Endothelial cell of umbilical vein (primary cell): ENCODE results near the gene FRMPD1.

Experiments
- EZH2 ChIP-seq: IDR thresholded peaks from 2 replicates; pipeline ENCODE4 v1.6.1; 2012; ENCODE audit warnings: borderline replicate concordance, low read depth, mild to moderate bottlenecking, moderate library complexity, low read length, inconsistent platforms; ENCODE audit not compliant: severe bottlenecking
- FOS ChIP-seq: IDR thresholded peaks from 2 replicates; pipeline ENCODE4 v1.6.1; 2011; ENCODE audit warnings: mild to moderate bottlenecking, low read length, moderate library complexity, borderline replicate concordance; ENCODE audit not compliant: insufficient read depth
- POLR2A ChIP-seq: IDR thresholded peaks from 2 replicates; pipeline ENCODE4 v1.6.1; 2012; ENCODE audit warnings: low read depth, mild to moderate bottlenecking, control low read depth, low read length
- POLR2AphosphoS5 ChIP-seq: IDR thresholded peaks from 2 replicates; pipeline ENCODE4 v1.6.1; 2012; ENCODE audit warnings: low read depth, mild to moderate bottlenecking, control low read depth, low read length, moderate library complexity; ENCODE audit not compliant: insufficient read depth
- TF ChIP-seq, protein P1 (sequence below), 2 donors: IDR thresholded peaks; 1 replicate in 1 of 2; 2 replicates in 1 of 2; pipeline ENCODE4 v1.5.1; 2011; ENCODE audit warnings: low read length in 2 of 2, mild to moderate bottlenecking in 2 of 2, moderate library complexity in 2 of 2, control low read depth in 1 of 2, inconsistent platforms in 1 of 2, low read depth in 1 of 2; ENCODE audit not compliant: insufficient read depth in 1 of 2; ENCODE audit errors: extremely low read depth in 1 of 2

DNA sequence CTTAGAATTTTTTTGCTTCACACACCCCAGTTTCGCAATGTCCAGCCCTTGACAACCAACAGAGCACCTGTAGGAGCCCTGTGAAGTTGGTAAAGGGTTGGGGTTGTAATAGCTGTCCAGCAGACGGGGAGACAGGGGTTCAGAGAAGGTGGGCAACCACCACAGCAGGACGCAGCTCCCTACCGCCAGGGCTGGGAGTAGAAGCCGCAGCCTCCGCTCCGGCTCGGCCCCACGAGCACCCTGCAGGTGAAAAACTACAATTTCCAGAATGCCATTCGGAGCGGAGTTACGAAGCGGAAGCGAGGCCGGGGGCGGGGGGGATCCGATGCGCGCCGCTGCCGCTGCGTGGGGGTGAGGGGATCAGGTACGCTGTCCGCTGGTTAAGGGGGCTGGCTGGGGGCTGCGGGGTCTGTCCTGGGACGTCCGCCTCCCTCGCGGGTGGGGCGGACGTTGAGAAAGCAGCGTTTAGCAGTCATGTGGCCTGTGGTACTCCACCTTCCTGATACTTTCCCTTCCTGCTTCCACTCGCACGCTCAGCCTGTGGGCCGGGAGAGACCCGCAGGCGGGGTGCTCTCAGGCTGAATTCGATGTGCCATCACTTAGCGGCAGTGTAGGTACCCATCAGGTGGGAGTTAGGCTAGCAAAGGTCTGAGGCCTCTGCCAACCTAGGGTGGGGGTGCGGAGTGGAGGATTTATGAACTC lies 102.9 kb downstream of the FRMPD1 start, which contains the start of gene TRMT10B:
- TF ChIP-seq, protein P1, sequence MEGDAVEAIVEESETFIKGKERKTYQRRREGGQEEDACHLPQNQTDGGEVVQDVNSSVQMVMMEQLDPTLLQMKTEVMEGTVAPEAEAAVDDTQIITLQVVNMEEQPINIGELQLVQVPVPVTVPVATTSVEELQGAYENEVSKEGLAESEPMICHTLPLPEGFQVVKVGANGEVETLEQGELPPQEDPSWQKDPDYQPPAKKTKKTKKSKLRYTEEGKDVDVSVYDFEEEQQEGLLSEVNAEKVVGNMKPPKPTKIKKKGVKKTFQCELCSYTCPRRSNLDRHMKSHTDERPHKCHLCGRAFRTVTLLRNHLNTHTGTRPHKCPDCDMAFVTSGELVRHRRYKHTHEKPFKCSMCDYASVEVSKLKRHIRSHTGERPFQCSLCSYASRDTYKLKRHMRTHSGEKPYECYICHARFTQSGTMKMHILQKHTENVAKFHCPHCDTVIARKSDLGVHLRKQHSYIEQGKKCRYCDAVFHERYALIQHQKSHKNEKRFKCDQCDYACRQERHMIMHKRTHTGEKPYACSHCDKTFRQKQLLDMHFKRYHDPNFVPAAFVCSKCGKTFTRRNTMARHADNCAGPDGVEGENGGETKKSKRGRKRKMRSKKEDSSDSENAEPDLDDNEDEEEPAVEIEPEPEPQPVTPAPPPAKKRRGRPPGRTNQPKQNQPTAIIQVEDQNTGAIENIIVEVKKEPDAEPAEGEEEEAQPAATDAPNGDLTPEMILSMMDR (IDR thresholded peaks at IDR 0.05; ENCODE audit: extremely low read depth in 1 of 2, insufficient read depth in 1 of 2, low read depth in 1 of 2, low read length in 2 of 2), result peak in 1 of 2 donors; percentile 6
- TF ChIP-seq POLR2A (peak; percentile 65), EZH2 (no peak), FOS (no peak), POLR2AphosphoS5 (peak; percentile 65)
